Fibroblast of lung (primary cell): ENCODE measurements around the gene TIPIN.

Experiments used
- EZH2 ChIP-seq: IDR thresholded peaks from 2 replicates; pipeline ENCODE4 v1.5.1; 2012; ENCODE audit warnings: low read length, control low read depth, mild to moderate bottlenecking; ENCODE audit errors: missing control alignments
- TF ChIP-seq, protein P1 (sequence below), 2 donors: IDR thresholded peaks in 1 of 2; conservative IDR thresholded peaks in 1 of 2; 1 replicate in 1 of 2; 2 replicates in 1 of 2; pipeline ENCODE4 v1.5.1; 2011 to 2012; ENCODE audit warnings: low read length in 2 of 2, control low read depth in 1 of 2, inconsistent platforms in 1 of 2, low read depth in 1 of 2, mild to moderate bottlenecking in 1 of 2

DNA sequence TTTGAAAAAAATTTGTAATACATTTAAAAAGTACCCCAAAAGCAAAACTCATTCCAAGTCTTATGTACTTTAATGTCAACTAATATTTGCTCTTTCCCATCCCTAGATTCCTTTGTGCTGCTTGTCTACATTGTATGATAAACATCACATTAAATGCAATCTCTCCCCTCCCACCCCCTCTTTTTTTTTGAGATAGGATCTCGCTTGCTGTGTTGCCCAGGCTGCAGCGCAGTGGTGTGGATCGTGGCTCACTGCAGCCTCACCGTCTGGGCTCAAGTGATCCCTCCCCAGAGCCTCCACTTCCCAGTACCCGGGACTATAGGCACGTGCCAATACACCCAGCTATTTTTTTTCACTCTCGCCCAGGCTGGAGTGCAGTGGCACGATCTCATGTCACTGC lies 42.8 kb upstream of the TIPIN start:
- no peak for TF ChIP-seq EZH2
- TF ChIP-seq, protein P1, sequence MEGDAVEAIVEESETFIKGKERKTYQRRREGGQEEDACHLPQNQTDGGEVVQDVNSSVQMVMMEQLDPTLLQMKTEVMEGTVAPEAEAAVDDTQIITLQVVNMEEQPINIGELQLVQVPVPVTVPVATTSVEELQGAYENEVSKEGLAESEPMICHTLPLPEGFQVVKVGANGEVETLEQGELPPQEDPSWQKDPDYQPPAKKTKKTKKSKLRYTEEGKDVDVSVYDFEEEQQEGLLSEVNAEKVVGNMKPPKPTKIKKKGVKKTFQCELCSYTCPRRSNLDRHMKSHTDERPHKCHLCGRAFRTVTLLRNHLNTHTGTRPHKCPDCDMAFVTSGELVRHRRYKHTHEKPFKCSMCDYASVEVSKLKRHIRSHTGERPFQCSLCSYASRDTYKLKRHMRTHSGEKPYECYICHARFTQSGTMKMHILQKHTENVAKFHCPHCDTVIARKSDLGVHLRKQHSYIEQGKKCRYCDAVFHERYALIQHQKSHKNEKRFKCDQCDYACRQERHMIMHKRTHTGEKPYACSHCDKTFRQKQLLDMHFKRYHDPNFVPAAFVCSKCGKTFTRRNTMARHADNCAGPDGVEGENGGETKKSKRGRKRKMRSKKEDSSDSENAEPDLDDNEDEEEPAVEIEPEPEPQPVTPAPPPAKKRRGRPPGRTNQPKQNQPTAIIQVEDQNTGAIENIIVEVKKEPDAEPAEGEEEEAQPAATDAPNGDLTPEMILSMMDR (conservative IDR thresholded peaks at IDR 0.05 in 1 of 2, IDR thresholded peaks at IDR 0.05 in 1 of 2; ENCODE audit: low read depth in 1 of 2, low read length in 2 of 2) = no peak
